Keratinocyte (primary cell): ENCODE results near the gene FAM90A26. TPM values are rescaled to one million over a fixed set of nuclear protein-coding genes. Genes with fewer than 3 reads are reported as not detected.
"Not testable (repeated sequence)": the region's sequence is repeated elsewhere in the genome, so short reads cannot be mapped to it uniquely, and the experiment has no call there.

Experiments
- DNase-seq: peaks from one replicate; pipeline ENCODE4 v3.0.0-alpha.2; 2011; ENCODE audit warnings: low read depth, missing footprints, low spot score
- FAIRE-seq: peaks from 2 replicates; lab custom pipeline; 2011; peaks lifted over from hg19 to GRCh38; lab: Jason Lieb, UNC
- H2AFZ ChIP-seq: 2 replicates; pipeline ENCODE4 v1.6.0; 2012; ENCODE audit warnings: low read length, control low read depth, inconsistent platforms; ENCODE audit not compliant: control insufficient read depth
- H3K27ac ChIP-seq: 2 replicates; pipeline ENCODE4 v1.5.1; 2011; ENCODE audit warnings: low read length; ENCODE audit not compliant: control insufficient read depth, insufficient read depth
- H3K27me3 ChIP-seq: 3 replicates; pipeline ENCODE4 v1.6.0; 2011; ENCODE audit warnings: low read length; ENCODE audit not compliant: control insufficient read depth, insufficient read depth; ENCODE audit errors: extremely low read depth
- H3K36me3 ChIP-seq, 2 experiments: 2 replicates in 1 of 2; 3 replicates in 1 of 2; pipeline ENCODE4 v1.5.1; 2011; ENCODE audit warnings: low read length in 2 of 2, mild to moderate bottlenecking in 1 of 2; ENCODE audit not compliant: control insufficient read depth in 2 of 2, insufficient read depth in 2 of 2; ENCODE audit errors: extremely low read depth in 1 of 2
- H3K4me1 ChIP-seq: 3 replicates; pipeline ENCODE4 v1.5.1; 2011; ENCODE audit warnings: low read length; ENCODE audit not compliant: control insufficient read depth, insufficient read depth; ENCODE audit errors: extremely low read depth
- H3K4me2 ChIP-seq: 3 replicates; pipeline ENCODE4 v1.6.0; 2011; ENCODE audit warnings: low read depth, low read length; ENCODE audit not compliant: control insufficient read depth, insufficient read depth; ENCODE audit errors: extremely low read depth
- H3K4me3 ChIP-seq, 3 experiments: fragments of 200-600 bp in 1 of 3; sonication (generic) in 1 of 3; 2 replicates in 2 of 3; 3 replicates in 1 of 3; pipeline ENCODE4 v1.5.1; 2011 to 2016; ENCODE audit warnings: low read length in 3 of 3, mild to moderate bottlenecking in 3 of 3, control low read depth in 2 of 3, inconsistent platforms in 1 of 3, low read depth in 1 of 3, mixed read lengths in 1 of 3, mixed run types in 1 of 3, moderate library complexity in 1 of 3; ENCODE audit not compliant: control insufficient read depth in 2 of 3, insufficient read depth in 2 of 3; ENCODE audit errors: extremely low read depth in 1 of 3
- H3K79me2 ChIP-seq: 2 replicates; pipeline ENCODE4 v1.6.0; 2012; ENCODE audit warnings: low read length; ENCODE audit not compliant: control insufficient read depth, insufficient read depth
- H3K9ac ChIP-seq: 3 replicates; pipeline ENCODE4 v1.6.0; 2011; ENCODE audit warnings: low read length; ENCODE audit not compliant: control insufficient read depth, insufficient read depth; ENCODE audit errors: extremely low read depth
- H3K9me1 ChIP-seq: 3 replicates; pipeline ENCODE4 v1.6.0; 2011; ENCODE audit warnings: low read length; ENCODE audit not compliant: control insufficient read depth, insufficient read depth; ENCODE audit errors: extremely low read depth
- H3K9me3 ChIP-seq: 2 replicates; pipeline ENCODE4 v1.5.1; 2012; ENCODE audit warnings: low read depth, low read length; ENCODE audit not compliant: control insufficient read depth
- H4K20me1 ChIP-seq: 3 replicates; pipeline ENCODE4 v1.6.0; 2011; ENCODE audit warnings: low read length; ENCODE audit not compliant: control insufficient read depth, insufficient read depth; ENCODE audit errors: extremely low read depth
- dilution Hi-C: fragments of 300-500 bp; cut with MboI; formaldehyde crosslinking; loops from one replicate; pipeline ENCODE4 v1.7.0; 2020; ENCODE audit warnings: low sequenced_read_pairs; ENCODE audit not compliant: extremely low pct_ligation_motif_present
- polyA plus RNA-seq, 5 experiments: library from polyadenylated mRNA; depleted of rRNA in 3 of 5; stranded (reverse) in 3 of 5; stranded (forward) in 1 of 5; unstranded in 1 of 5; fragments of >200 nt; gene quantifications; 1 replicate in 1 of 5; 2 replicates in 3 of 5; 3 replicates in 1 of 5; pipeline versions ENCODE4 v1.2.1 to v1.2.3, GENCODE V29; 2011 to 2012; ENCODE audit warnings: missing spikeins in 2 of 5, low read depth in 1 of 5, low replicate concordance in 1 of 5

FAM90A26 gene
- polyA plus RNA-seq, 1 donor (not counting 4 experiments of a cell fraction or from before 2014, with no cell fraction given) = not detected

GRCh38 chr4:9158392-9158791 lies 11.8 kb upstream of the FAM90A26 start:
- H3K4me3 ChIP-seq, H3K9me1 ChIP-seq, H2AFZ ChIP-seq, DNase-seq, H3K27me3 ChIP-seq, FAIRE-seq, H3K79me2 ChIP-seq, H3K36me3 ChIP-seq, H3K27ac ChIP-seq, H3K4me1 ChIP-seq, H3K9ac ChIP-seq, H3K9me3 ChIP-seq, H3K4me2 ChIP-seq, H4K20me1 ChIP-seq, dilution Hi-C loops: not testable (repeated sequence)

- H3K9ac ChIP-seq = not testable (repeated sequence)
These were observed 10.2 kb upstream of the FAM90A26 start for GRCh38 chr4:9160046-9160445.

GRCh38 chr4:9165990-9166389 lies 4.2 kb upstream of the FAM90A26 start:
- H3K79me2 ChIP-seq, H3K9me1 ChIP-seq, DNase-seq, dilution Hi-C loops, H3K4me2 ChIP-seq, H3K4me3 ChIP-seq, H3K27ac ChIP-seq, H3K36me3 ChIP-seq, H3K4me1 ChIP-seq, FAIRE-seq, H2AFZ ChIP-seq, H3K9me3 ChIP-seq, H4K20me1 ChIP-seq, H3K27me3 ChIP-seq, H3K9ac ChIP-seq: not testable (repeated sequence)

More at GRCh38 chr4:9160046-9160445, 10.2 kb upstream of the FAM90A26 start:
- dilution Hi-C loops, H3K9me3 ChIP-seq, H3K4me1 ChIP-seq, DNase-seq, FAIRE-seq, H3K27ac ChIP-seq, H2AFZ ChIP-seq, H3K4me2 ChIP-seq, H3K27me3 ChIP-seq, H3K36me3 ChIP-seq, H3K79me2 ChIP-seq, H3K9me1 ChIP-seq, H4K20me1 ChIP-seq, H3K4me3 ChIP-seq: not testable (repeated sequence)

GRCh38 chr4:9210357-9210756 lies 40.1 kb downstream of the FAM90A26 start, which contains the start of gene USP17L10:
TSS of gene USP17L10 (plus strand) at chr4:9210657. CDS start at chr4:9210657, 0 bp downstream.
- H3K27me3 ChIP-seq, FAIRE-seq, H3K9me3 ChIP-seq, H2AFZ ChIP-seq, H3K27ac ChIP-seq, H3K9me1 ChIP-seq, H3K4me3 ChIP-seq, H4K20me1 ChIP-seq, DNase-seq, H3K9ac ChIP-seq, dilution Hi-C loops, H3K4me2 ChIP-seq, H3K79me2 ChIP-seq, H3K36me3 ChIP-seq, H3K4me1 ChIP-seq: not testable (repeated sequence)

- H3K36me3 ChIP-seq, FAIRE-seq, H4K20me1 ChIP-seq, H3K9me3 ChIP-seq, H3K4me2 ChIP-seq, DNase-seq, H3K79me2 ChIP-seq, dilution Hi-C loops, H3K27me3 ChIP-seq, H3K9me1 ChIP-seq, H3K4me1 ChIP-seq, H2AFZ ChIP-seq, H3K4me3 ChIP-seq, H3K9ac ChIP-seq, H3K27ac ChIP-seq: not testable (repeated sequence)
These were observed 44.5 kb downstream of the FAM90A26 start for GRCh38 chr4:9214701-9215100.
